GM12878 (cell line): ENCODE data around the gene RNF115. TPM values are rescaled to one million over a fixed set of nuclear protein-coding genes. Genes with fewer than 3 reads are reported as not detected.

Experiments
- ATAC-seq: fragments of 200-7000 bp; cut with Tn5 transposase; 3 replicates; pipeline ENCODE4 v1.9.1; 2020; ENCODE audit warnings: mild to moderate bottlenecking, moderate library complexity
- BruUV-seq: library from RNA; stranded (reverse); fragments of 400-500 nt; replicated peaks from 2 replicates; lab custom pipeline; 2021; lab: Mats Ljungman, UMichigan
- CTCF ChIA-PET: fragments of 300-600 bp; sonication (Branson Sonifier 250); formaldehyde crosslinking; extraction: SDS; loops from one replicate; lab custom pipeline; 2021; ENCODE audit warnings: inconsistent platforms; lab: Yijun Ruan, JAX
- POLR2A ChIA-PET: fragments of 350-600 bp; formaldehyde crosslinking; extraction: SDS; loops from one replicate; lab custom pipeline; 2021; ENCODE audit warnings: inconsistent platforms; lab: Charles Lee
- RAD21 ChIA-PET: fragments of 300-600 bp; sonication (Branson Sonifier 250); formaldehyde crosslinking; loops from one replicate; lab custom pipeline; 2023; ENCODE audit warnings: antibody characterized with exemption; ENCODE audit not compliant: unreplicated experiment; lab: Charles Lee
- SMC1A ChIA-PET: fragments of 300-600 bp; sonication (Branson Sonifier 250); formaldehyde crosslinking; loops from one replicate; lab custom pipeline; 2023; ENCODE audit not compliant: unreplicated experiment, uncharacterized antibody; lab: Charles Lee
- DNase-seq: peaks from one replicate; pipeline ENCODE4 v3.0.0-alpha.2; 2011; ENCODE audit warnings: low read depth, low spot score
- FAIRE-seq: peaks from 3 replicates; lab custom pipeline; 2011; peaks lifted over from hg19 to GRCh38; lab: Jason Lieb, UNC
- H2AFZ ChIP-seq: 2 replicates; pipeline ENCODE4 v1.6.0; 2011; ENCODE audit warnings: low read depth, low read length, control low read depth; ENCODE audit not compliant: control insufficient read depth
- H3K27ac ChIP-seq: 2 replicates; pipeline ENCODE4 v1.5.1; 2011; ENCODE audit warnings: control low read depth; ENCODE audit not compliant: control insufficient read depth, insufficient read depth
- H3K27me3 ChIP-seq, 2 experiments: replicated peaks in 1 of 2; 2 replicates each; pipeline versions ENCODE4 v1.6.0 to v1.6.1; 2011; ENCODE audit warnings: low read length in 1 of 2; ENCODE audit not compliant: control insufficient read depth in 2 of 2, insufficient read depth in 2 of 2
- H3K36me3 ChIP-seq, 2 experiments: 2 replicates each; pipeline ENCODE4 v1.5.1; 2011; ENCODE audit warnings: low read length in 1 of 2; ENCODE audit not compliant: control insufficient read depth in 2 of 2, insufficient read depth in 2 of 2
- H3K4me1 ChIP-seq: 2 replicates; pipeline ENCODE4 v1.6.1; 2011; ENCODE audit warnings: mild to moderate bottlenecking, low read length, moderate library complexity, mixed read lengths; ENCODE audit not compliant: control insufficient read depth, insufficient read depth
- H3K4me2 ChIP-seq: 2 replicates; pipeline ENCODE4 v1.6.0; 2011; ENCODE audit warnings: control low read depth; ENCODE audit not compliant: control insufficient read depth, insufficient read depth
- H3K4me3 ChIP-seq: fragments of 200-600 bp; sonication (generic); 2 replicates; pipeline ENCODE4 v1.5.1; 2016
- H3K79me2 ChIP-seq: 2 replicates; pipeline ENCODE4 v1.6.0; 2011; ENCODE audit warnings: low read length; ENCODE audit not compliant: control insufficient read depth, insufficient read depth
- H3K9ac ChIP-seq: 2 replicates; pipeline ENCODE4 v1.8.0; 2011; ENCODE audit warnings: low read length, control low read depth, mixed read lengths; ENCODE audit not compliant: control insufficient read depth, insufficient read depth
- H3K9me3 ChIP-seq: replicated peaks from 3 replicates; pipeline ENCODE4 v1.5.1; 2011; ENCODE audit warnings: mild to moderate bottlenecking, low read length; ENCODE audit not compliant: control insufficient read depth, insufficient read depth
- H4K20me1 ChIP-seq: 2 replicates; pipeline ENCODE4 v1.6.0; 2011; ENCODE audit not compliant: control insufficient read depth, insufficient read depth
- RAD21 ChIP-seq: IDR thresholded peaks from 2 replicates; pipeline ENCODE4 v1.6.1; 2011; ENCODE audit warnings: mild to moderate bottlenecking, low read depth, low read length, moderate library complexity; ENCODE audit not compliant: insufficient read depth
- SP1 ChIP-seq: IDR thresholded peaks from one replicate; pipeline ENCODE4 v1.6.1; 2011; ENCODE audit warnings: low read depth, low read length
- SPI1 ChIP-seq: IDR thresholded peaks from 2 replicates; pipeline ENCODE4 v1.6.1; 2011; ENCODE audit warnings: low read depth, mild to moderate bottlenecking, low read length, moderate library complexity, borderline replicate concordance; ENCODE audit not compliant: insufficient read depth
- TCF12 ChIP-seq: IDR thresholded peaks from 2 replicates; pipeline ENCODE4 v1.6.1; 2011; ENCODE audit warnings: low read depth, mild to moderate bottlenecking, low read length
- ZBED1 ChIP-seq: IDR thresholded peaks from 2 replicates; pipeline ENCODE4 v1.6.1; 2016; ENCODE audit warnings: borderline replicate concordance
- WGBS: methylation state at CpG from one replicate; pipeline ENCODE4 v1.1.6; 2016; ENCODE audit warnings: low lambda C conversion rate; ENCODE audit not compliant: insufficient replicate concordance, insufficient coverage; ENCODE audit errors: missing lambda C conversion rate; 5-methylcytosine and 5-hydroxymethylcytosine counted together
- in situ Hi-C: fragments of 300-500 bp; cut with MboI; formaldehyde crosslinking; loops from 9 replicates; pipeline ENCODE4 v1.14.3; 2018; ENCODE audit warnings: mixed read lengths
- intact Hi-C: fragments of 100-400 bp; cut with micrococcal nuclease; formaldehyde crosslinking; loops from one replicate; pipeline ENCODE4 v1.14.2; 2022; ENCODE audit not compliant: unreplicated experiment
- polyA plus RNA-seq, 11 experiments: library from polyadenylated mRNA; depleted of rRNA in 4 of 11; unstranded in 6 of 11; stranded (reverse) in 5 of 11; fragments of >200 nt; fragmentation: Nextera tagmentation in 4 of 11; fragmentation: Illumina TruSeq in 1 of 11; extraction: Ambion mirVana in 4 of 11; extraction: Trizol in 1 of 11; gene quantifications; 1 replicate in 1 of 11; 2 replicates in 10 of 11; pipeline versions ENCODE4 v1.2.1 to v1.2.3, GENCODE V29; 2011 to 2016; ENCODE audit warnings: inconsistent platforms in 2 of 11, missing spikeins in 2 of 11, low read depth in 1 of 11
- total RNA-seq, 4 experiments: library from RNA; depleted of rRNA in 3 of 4; stranded (reverse); fragments of >200 nt in 3 of 4; fragmentation: Illumina TruSeq in 1 of 4; extraction: Trizol in 1 of 4; gene quantifications; 2 replicates each; pipeline versions ENCODE4 v1.2.1 to v1.2.3, GENCODE V29; 2013 to 2021

Gene RNF115
- total and polyA plus RNA-seq, 10 of the 15 experiments (the other 5 are each of a cell fraction or from before 2014, with no cell fraction given) = 3.4 to 22.0 (median 12.9) TPM

DNA sequence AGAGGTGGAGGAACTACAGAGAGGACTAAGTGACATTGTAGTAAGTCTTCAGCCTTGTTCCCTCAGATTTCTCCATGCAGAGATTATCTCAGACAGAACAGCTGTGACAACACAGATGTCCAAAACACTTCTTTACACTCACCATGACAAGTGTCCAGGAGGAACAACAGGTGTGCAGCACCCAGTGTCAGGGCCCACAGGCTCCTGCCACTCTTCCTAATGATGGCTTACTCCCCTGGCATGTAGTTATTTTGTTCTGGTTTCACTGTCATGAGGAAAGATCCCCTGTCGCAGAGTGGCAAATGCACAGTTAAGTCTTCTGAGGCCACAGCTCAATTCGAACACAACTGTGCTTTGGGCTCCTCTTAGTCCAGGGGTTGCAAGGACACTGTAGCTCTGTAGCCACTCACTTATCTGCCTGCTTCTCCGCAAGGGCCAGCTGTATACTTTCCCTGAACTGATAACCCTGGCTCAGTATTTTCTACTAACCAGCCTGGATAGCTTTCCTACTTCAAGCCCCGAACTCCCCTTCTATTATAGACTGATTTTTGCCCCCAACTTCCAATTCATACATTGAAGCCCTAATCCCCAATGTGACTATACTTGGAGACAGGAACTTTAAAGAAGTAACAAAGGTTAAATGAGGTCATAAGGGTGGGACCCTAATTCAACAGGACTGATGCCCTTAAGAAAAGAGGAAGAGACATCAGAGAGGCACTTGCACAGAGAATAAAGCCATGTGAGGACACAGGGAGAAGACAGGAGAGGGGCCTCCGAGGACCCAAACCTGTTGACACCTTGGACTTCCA lies 127.9 kb downstream of the RNF115 start:
- ATAC-seq = no peak
- H4K20me1 ChIP-seq = no peaks in the 10 kb centered on the region
- H3K27ac ChIP-seq = no peak overlapping the region
- intact Hi-C loops (no loop called here), in situ Hi-C loops (no loop called here)
- BruUV-seq = no TSS peak
- ChIA-PET CTCF (interaction anchor here (0.7 kb wide), 1 partner anchor 21 kb away, joined by 3 read pairs; no protein-coding TSS in a partner anchor), SMC1A (interaction anchor here (1.6 to 1.7 kb wide), 2 partner anchors 13 to 26 kb away, joined by 3 to 4 read pairs; no protein-coding TSS in a partner anchor), RAD21 (no interaction called here), POLR2A (no interaction called here)
- H3K36me3 ChIP-seq = no peaks in the 10 kb centered on the region
- H3K79me2 ChIP-seq = no peaks in the 10 kb centered on the region
- no peak for FAIRE-seq
- DNase-seq = no peak
- no peak overlapping the region for H2AFZ ChIP-seq
- no peak overlapping the region for H3K4me2 ChIP-seq
- H3K9ac ChIP-seq = no peak overlapping the region
- no peaks in the 10 kb centered on the region for H3K27me3 ChIP-seq
- H3K9me3 ChIP-seq = no peaks in the 10 kb centered on the region
- no peak overlapping the region for H3K4me3 ChIP-seq
- TF ChIP-seq SPI1 = peak; percentile 13; the same call in 1 of the 2 replicates
- TF ChIP-seq TCF12 = no peak
- TF ChIP-seq, all 136 proteins: peak for 1
- WGBS = 50% methylated on average over 5 of the region's 5 CpGs
- peaks cover 2% of the 10 kb centered on the region for H3K4me1 ChIP-seq

DNA sequence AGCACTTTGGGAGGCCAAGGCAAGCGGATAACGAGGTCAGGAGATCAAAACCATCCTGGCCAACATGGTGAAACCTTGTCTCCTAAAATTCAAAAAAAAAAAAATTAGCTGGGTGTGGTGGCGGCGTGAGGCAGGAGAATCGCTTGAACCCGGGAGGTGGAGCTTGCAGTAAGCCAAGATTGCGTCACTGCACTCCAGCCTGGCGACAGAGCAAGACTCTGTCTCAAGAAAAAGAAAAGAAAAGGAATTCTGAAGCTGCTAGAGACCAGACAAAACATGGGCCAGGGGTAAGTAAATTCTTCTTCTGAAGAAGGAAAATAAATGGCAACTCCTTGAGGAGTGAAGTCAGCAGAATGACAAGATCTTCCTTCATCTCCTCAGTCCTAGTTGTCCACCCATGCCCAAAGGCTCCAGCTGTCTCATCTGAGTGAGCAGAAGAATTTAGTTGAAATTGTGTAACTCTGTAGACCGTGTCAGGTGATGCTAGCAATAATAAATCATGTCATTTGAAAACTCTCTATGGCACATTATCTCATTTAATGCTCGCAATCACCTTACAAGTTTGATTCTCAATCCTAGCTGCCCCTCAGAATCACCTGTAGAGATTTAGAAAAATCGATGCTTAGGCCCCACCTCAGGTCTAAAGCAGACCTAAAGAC lies 131.0 kb downstream of the RNF115 start:
- CTCF ChIA-PET = interaction anchor here (3.0 kb wide), 1 partner anchor 27 kb away, joined by 14 read pairs; the partner anchor contains the start of gene CD160
- RAD21 ChIA-PET = no interaction called here
- in situ Hi-C loops (no loop called here), intact Hi-C loops (no loop called here)
- BruUV-seq = no TSS peak
- DNase-seq (no peak), FAIRE-seq (no peak), ATAC-seq (no peak)
- Histone ChIP-seq H3K36me3 (no peaks in the 10 kb centered on the region), H3K79me2 (no peaks in the 10 kb centered on the region), H3K4me3 (no peak overlapping the region), H2AFZ (no peak overlapping the region), H4K20me1 (no peaks in the 10 kb centered on the region), H3K27ac (no peak overlapping the region), H3K9ac (no peak overlapping the region), H3K9me3 (no peaks in the 10 kb centered on the region), H3K4me2 (no peak overlapping the region), H3K27me3 (no peaks in the 10 kb centered on the region), H3K4me1 (peaks cover 15% of the 10 kb centered on the region)
- no peak for TF ChIP-seq SP1
- TF ChIP-seq ZBED1 = no peak
- TF ChIP-seq RAD21 = no peak
- POLR2A ChIA-PET = no interaction called here
- SMC1A ChIA-PET = interaction anchor here (3.9 kb wide), 1 partner anchor 26 kb away, joined by 17 read pairs; the partner anchor contains the start of gene CD160
- 85% methylated on average over 11 of the region's 11 CpGs for WGBS
